ENCODE measurements around the gene BAZ2B. TPM values are rescaled to one million over a fixed set of nuclear protein-coding genes. Genes with fewer than 3 reads are reported as not detected.

Gene BAZ2B
- total and polyA plus RNA-seq, 9 of the 15 experiments (the other 6 are each of a cell fraction or from before 2014, with no cell fraction given), result 7.5 to 38.6 (median 19.8) TPM

GRCh38 chr2:159497256-159497655, 119.1 kb downstream of the BAZ2B start (continued):
- TF ChIP-seq E2F8 (IDR thresholded peaks at IDR 0.05; ENCODE audit: low read depth, partially characterized antibody) (no peak), CREB3 (tag; conservative IDR thresholded peaks at IDR 0.05; ENCODE audit: low read depth) (no peak), MAZ (CRISPR knock-in tag; conservative IDR thresholded peaks at IDR 0.05 in 1 of 2, IDR thresholded peaks at IDR 0.05 in 1 of 2) (peak; percentile 19 to 40; a peak in 1 of 4 replicates), ZBTB8A (IDR thresholded peaks at IDR 0.05; ENCODE audit: partially characterized antibody) (no peak), TAF7 (tag; IDR thresholded peaks at IDR 0.05) (no peak), NELFE (IDR thresholded peaks at IDR 0.05; ENCODE audit: insufficient read depth, insufficient read length) (no peak), ZNF311 (CRISPR knock-in tag; IDR thresholded peaks at IDR 0.05) (no peak), SIRT6 (IDR thresholded peaks at IDR 0.05; ENCODE audit: low read depth, low read length) (no peak), ZNF75A (CRISPR knock-in tag; IDR thresholded peaks at IDR 0.05) (no peak), ETV5 (CRISPR knock-in tag; IDR thresholded peaks at IDR 0.05; ENCODE audit: low read depth) (peak; percentile 89), KAT2B (IDR thresholded peaks at IDR 0.05; ENCODE audit: low read depth, low read length) (no peak), ERF (CRISPR knock-in tag; IDR thresholded peaks at IDR 0.05) (no peak), GATA2 (CRISPR knock-in tag; IDR thresholded peaks at IDR 0.05) (peak; percentile 94), ZNF3 (CRISPR knock-in tag; IDR thresholded peaks at IDR 0.05) (no peak), POU5F1 (IDR thresholded peaks at IDR 0.05; ENCODE audit: borderline replicate concordance, low read depth, low read length, partially characterized antibody) (no peak), CREM (IDR thresholded peaks at IDR 0.05; ENCODE audit: low read depth) (peak; percentile 72), XRCC4 (IDR thresholded peaks at IDR 0.05; ENCODE audit: extremely low read depth, insufficient read depth, insufficient read length) (no peak), CEBPG (CRISPR knock-in tag; IDR thresholded peaks at IDR 0.05) (no peak), CEBPG (tag; conservative IDR thresholded peaks at IDR 0.05 in 1 of 2, IDR thresholded peaks at IDR 0.05 in 1 of 2) (peak in 1 of 2 experiments; percentile 51; a peak in 1 of 4 replicates), NFYB (IDR thresholded peaks at IDR 0.05; ENCODE audit: extremely low read depth, insufficient read length) (no peak), TSC22D4 (tag; IDR thresholded peaks at IDR 0.05) (no peak), TCF3 (CRISPR knock-in tag; IDR thresholded peaks at IDR 0.05) (peak; percentile 95)
- TF ChIP-seq, protein P1, sequence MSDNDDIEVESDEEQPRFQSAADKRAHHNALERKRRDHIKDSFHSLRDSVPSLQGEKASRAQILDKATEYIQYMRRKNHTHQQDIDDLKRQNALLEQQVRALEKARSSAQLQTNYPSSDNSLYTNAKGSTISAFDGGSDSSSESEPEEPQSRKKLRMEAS (CRISPR knock-in tag; IDR thresholded peaks at IDR 0.05), result no peak

Data from K562 (cell line).